HEK293T (cell line): ENCODE data around the gene PITPNM3.
"Not testable (repeated sequence)": the region's sequence is repeated elsewhere in the genome, so short reads cannot be mapped to it uniquely, and the experiment has no call there.

Experiments used
- CTCF ChIA-PET: fragments of 350-600 bp; formaldehyde crosslinking; extraction: SDS; loops from one replicate; lab custom pipeline; 2021; ENCODE audit warnings: antibody characterized with exemption, inconsistent platforms; lab: Yijun Ruan, JAX
- POLR2A ChIA-PET: fragments of 350-600 bp; formaldehyde crosslinking; extraction: SDS; loops from one replicate; lab custom pipeline; 2020; ENCODE audit warnings: antibody characterized with exemption, inconsistent platforms; lab: Yijun Ruan, JAX
- DNase-seq: peaks from one replicate; pipeline ENCODE4 v3.0.0; 2012; ENCODE audit warnings: mixed read lengths; ENCODE audit errors: extremely low spot score
- ARNT ChIP-seq: fragments of 450-650 bp; IDR thresholded peaks from 2 replicates; pipeline ENCODE4 v1.6.1; 2017; ENCODE audit warnings: mild to moderate bottlenecking
- BHLHE40 ChIP-seq: fragments of 450-650 bp; IDR thresholded peaks from 2 replicates; pipeline ENCODE4 v1.6.1; 2016; ENCODE audit warnings: mild to moderate bottlenecking, moderate library complexity, borderline replicate concordance
- CTBP1 ChIP-seq: fragments of 450-650 bp; IDR thresholded peaks from 2 replicates; pipeline ENCODE4 v1.6.1; 2016; ENCODE audit warnings: borderline replicate concordance
- ELF4 ChIP-seq: fragments of 450-650 bp; IDR thresholded peaks from 2 replicates; pipeline ENCODE4 v1.6.1; 2017; ENCODE audit warnings: antibody characterized with exemption
- FOXA1 ChIP-seq: fragments of 450-650 bp; IDR thresholded peaks from 2 replicates; pipeline ENCODE4 v1.6.1; 2016; ENCODE audit warnings: mild to moderate bottlenecking
- FOXK2 ChIP-seq: fragments of 450-650 bp; IDR thresholded peaks from 2 replicates; pipeline ENCODE4 v1.6.1; 2016; ENCODE audit warnings: mild to moderate bottlenecking
- FOXM1 ChIP-seq: fragments of 450-650 bp; IDR thresholded peaks from 2 replicates; pipeline ENCODE4 v1.6.1; 2017; ENCODE audit warnings: mild to moderate bottlenecking, borderline replicate concordance
- HDGF ChIP-seq: fragments of 450-650 bp; IDR thresholded peaks from 2 replicates; pipeline ENCODE4 v1.6.1; 2017; ENCODE audit warnings: antibody characterized with exemption, borderline replicate concordance
- L3MBTL2 ChIP-seq: fragments of 450-650 bp; conservative IDR thresholded peaks from 2 replicates; pipeline ENCODE4 v1.6.1; 2016; ENCODE audit warnings: mild to moderate bottlenecking
- LEF1 ChIP-seq: fragments of 450-650 bp; IDR thresholded peaks from 2 replicates; pipeline ENCODE4 v1.6.1; 2017; ENCODE audit warnings: mild to moderate bottlenecking, borderline replicate concordance
- NFRKB ChIP-seq: fragments of 450-650 bp; IDR thresholded peaks from 2 replicates; pipeline ENCODE4 v1.6.1; 2016; ENCODE audit warnings: mild to moderate bottlenecking, moderate library complexity
- SP1 ChIP-seq: fragments of 450-650 bp; IDR thresholded peaks from 2 replicates; pipeline ENCODE4 v1.6.1; 2017
- SUZ12 ChIP-seq: fragments of 450-650 bp; IDR thresholded peaks from 2 replicates; pipeline ENCODE4 v1.6.1; 2016; ENCODE audit warnings: mild to moderate bottlenecking
- TARDBP ChIP-seq: fragments of 450-650 bp; IDR thresholded peaks from 2 replicates; pipeline ENCODE4 v1.6.1; 2016
- ZNF384 ChIP-seq: fragments of 450-650 bp; IDR thresholded peaks from 2 replicates; pipeline ENCODE4 v1.6.1; 2016
- TF ChIP-seq, protein P1 (sequence below): fragments of 450-650 bp; IDR thresholded peaks from 2 replicates; pipeline ENCODE4 v1.6.1; 2016

PITPNM3 gene

DNA sequence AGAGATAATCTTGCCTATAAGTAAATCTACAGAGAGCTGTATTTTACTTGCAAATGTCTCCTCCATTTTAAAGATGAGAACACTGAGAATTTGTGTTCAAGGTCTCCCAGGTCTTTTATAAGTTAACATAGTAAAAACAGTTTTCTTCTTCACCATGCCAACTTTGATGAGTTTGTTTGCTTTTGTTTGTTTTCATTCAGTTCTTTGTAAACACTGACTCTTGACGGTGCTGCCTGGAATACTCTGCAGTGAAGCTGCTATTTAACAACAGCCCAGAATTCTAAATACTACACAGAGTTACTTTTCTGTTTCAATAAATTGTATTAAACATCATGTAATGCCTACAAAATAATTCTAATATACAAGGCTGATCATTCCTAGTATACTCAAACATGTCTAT lies 41.4 kb upstream of the PITPNM3 start:
- TF ChIP-seq CTBP1 (no peak), FOXM1 (no peak), FOXA1 (no peak), FOXK2 (no peak)
- ChIA-PET POLR2A (no interaction called here), CTCF (no interaction called here)
- DNase-seq, result no peak

- TF ChIP-seq CTBP1 (no peak), FOXA1 (no peak), ELF4 (no peak), HDGF (no peak), ARNT (no peak), ZNF384 (no peak), SUZ12 (no peak), LEF1 (no peak), SP1 (no peak), BHLHE40 (no peak), L3MBTL2 (no peak), FOXM1 (no peak), TARDBP (no peak), NFRKB (no peak), FOXK2 (no peak)
- TF ChIP-seq, protein P1, sequence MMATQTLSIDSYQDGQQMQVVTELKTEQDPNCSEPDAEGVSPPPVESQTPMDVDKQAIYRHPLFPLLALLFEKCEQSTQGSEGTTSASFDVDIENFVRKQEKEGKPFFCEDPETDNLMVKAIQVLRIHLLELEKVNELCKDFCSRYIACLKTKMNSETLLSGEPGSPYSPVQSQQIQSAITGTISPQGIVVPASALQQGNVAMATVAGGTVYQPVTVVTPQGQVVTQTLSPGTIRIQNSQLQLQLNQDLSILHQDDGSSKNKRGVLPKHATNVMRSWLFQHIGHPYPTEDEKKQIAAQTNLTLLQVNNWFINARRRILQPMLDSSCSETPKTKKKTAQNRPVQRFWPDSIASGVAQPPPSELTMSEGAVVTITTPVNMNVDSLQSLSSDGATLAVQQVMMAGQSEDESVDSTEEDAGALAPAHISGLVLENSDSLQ, result no peak
- DNase-seq, result no peak
- CTCF ChIA-PET, result no interaction called here
- POLR2A ChIA-PET, result no interaction called here
Observed at GRCh38 chr17:6596941-6597340, 40.6 kb upstream of the PITPNM3 start.

DNA sequence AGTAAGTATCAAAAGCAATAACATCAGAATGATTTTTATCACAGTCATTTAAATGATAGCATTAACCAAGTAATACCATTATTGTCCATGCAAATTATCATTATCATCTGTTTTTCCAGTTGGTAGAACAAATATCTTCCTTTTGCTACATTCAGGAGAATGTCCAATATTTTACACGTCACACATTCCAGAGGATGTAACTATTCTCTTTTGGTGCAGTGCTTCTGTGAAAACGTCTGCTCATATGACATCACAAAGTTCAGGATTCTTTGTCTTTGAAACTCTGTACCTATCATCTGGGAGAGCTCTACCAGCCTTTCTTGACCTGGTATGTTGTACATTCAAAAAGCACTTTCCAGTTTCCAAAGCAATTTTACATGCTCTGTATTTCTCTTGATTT lies 40.2 kb upstream of the PITPNM3 start:
- DNase-seq, result no peak
- POLR2A ChIA-PET, result no interaction called here
- CTCF ChIA-PET, result no interaction called here
- TF ChIP-seq ARNT, result no peak
- TF ChIP-seq SP1, result no peak
- no peak for TF ChIP-seq FOXA1
- TF ChIP-seq NFRKB, result no peak
- TF ChIP-seq BHLHE40, result no peak
- TF ChIP-seq, protein P1, result no peak
- no peak for TF ChIP-seq LEF1
- no peak for TF ChIP-seq CTBP1
- no peak for TF ChIP-seq SUZ12
- TF ChIP-seq TARDBP, result no peak
- TF ChIP-seq FOXM1, result no peak
- no peak for TF ChIP-seq L3MBTL2
- TF ChIP-seq ELF4, result no peak
- TF ChIP-seq ZNF384, result no peak
- no peak for TF ChIP-seq HDGF
- no peak for TF ChIP-seq FOXK2

DNA sequence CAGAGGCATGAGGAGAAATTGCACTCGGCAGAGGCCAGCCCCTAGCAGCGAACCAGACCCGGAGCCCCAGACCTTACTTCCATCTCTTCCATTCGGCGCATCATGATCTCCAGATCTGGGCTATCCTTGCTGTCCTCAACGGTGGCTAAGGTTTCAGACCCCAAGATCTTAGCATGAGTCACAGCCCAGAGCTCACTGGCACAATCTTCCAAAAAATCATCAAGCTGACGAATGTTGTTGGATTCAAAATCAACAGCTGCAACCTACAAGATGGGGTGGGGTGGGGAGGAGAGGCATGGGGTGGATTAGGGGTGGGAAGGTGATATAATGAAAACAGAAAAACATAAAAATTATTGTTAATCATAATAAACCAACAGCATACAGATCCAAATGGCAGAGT lies 39.7 kb upstream of the PITPNM3 start:
- TF ChIP-seq ELF4, result no peak
- TF ChIP-seq ZNF384, result no peak
- TF ChIP-seq, protein P1, result no peak
- TF ChIP-seq NFRKB, result no peak
- TF ChIP-seq SUZ12, result no peak
- no peak for TF ChIP-seq LEF1
- ChIA-PET CTCF (no interaction called here), POLR2A (no interaction called here)
- DNase-seq, result no peak

DNA sequence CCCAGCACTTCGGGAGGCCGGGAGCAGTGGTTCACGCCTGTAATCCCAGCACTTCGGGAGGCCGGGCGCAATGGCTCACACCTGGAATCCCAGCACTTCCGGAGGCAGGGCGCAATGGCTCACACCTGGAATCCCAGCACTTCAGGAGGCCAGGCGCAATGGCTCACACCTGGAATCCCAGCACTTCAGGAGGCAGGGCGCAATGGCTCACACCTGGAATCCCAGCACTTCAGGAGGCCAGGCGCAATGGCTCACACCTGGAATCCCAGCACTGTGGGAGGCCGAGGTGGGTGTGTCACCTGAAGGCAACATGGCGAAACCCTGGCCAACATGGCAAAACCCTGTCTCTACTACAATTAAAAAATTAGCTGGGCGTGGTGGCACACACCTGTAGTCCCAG lies 37.0 kb upstream of the PITPNM3 start:
- POLR2A ChIA-PET, DNase-seq, CTCF ChIA-PET: not testable (repeated sequence)

GRCh38 chr17:6592173-6592572 lies 35.8 kb upstream of the PITPNM3 start:
- no peak for DNase-seq
- ChIA-PET CTCF (no interaction called here), POLR2A (no interaction called here)
- TF ChIP-seq ZNF384 (no peak), SP1 (no peak), LEF1 (no peak), L3MBTL2 (no peak), FOXK2 (no peak), BHLHE40 (no peak), FOXM1 (no peak), HDGF (no peak), SUZ12 (no peak), CTBP1 (no peak), TARDBP (no peak)
- TF ChIP-seq, protein P1, result no peak

DNA sequence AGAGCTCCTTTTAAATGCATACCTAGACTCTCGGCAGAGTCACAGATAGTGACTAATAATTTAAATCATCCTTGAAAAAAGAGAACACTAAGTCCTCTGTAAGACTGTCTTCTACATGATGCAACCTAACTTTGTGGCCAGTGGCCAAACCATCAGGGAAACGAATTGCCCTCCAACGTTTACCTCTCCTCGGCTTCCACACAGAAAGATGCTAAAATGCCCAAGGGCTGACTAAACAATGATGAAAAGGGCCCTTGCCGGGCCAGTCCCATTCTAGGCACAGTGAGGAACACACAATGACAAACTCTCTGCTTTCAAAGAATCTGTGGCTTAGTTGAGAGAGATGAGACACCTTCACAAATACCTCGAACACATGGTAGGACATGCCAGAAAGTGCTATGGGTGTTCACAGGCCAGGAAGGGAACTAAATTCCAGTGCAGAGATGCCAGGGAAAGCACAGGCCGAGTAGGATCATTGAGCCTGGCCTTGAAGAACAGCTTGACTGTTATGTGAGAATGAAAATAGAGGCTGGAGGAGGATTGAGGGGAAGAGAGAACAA lies 35.3 kb upstream of the PITPNM3 start:
- POLR2A ChIA-PET, result no interaction called here
- DNase-seq, result no peak
- no peak for TF ChIP-seq FOXK2
- TF ChIP-seq HDGF, result no peak
- no peak for TF ChIP-seq LEF1
- no peak for TF ChIP-seq BHLHE40
- TF ChIP-seq L3MBTL2, result no peak
- TF ChIP-seq NFRKB, result no peak
- TF ChIP-seq, protein P1, result no peak
- TF ChIP-seq TARDBP, result no peak
- no peak for TF ChIP-seq CTBP1
- TF ChIP-seq FOXA1, result no peak
- no peak for TF ChIP-seq SP1
- no peak for TF ChIP-seq SUZ12
- TF ChIP-seq ZNF384, result no peak
- no peak for TF ChIP-seq ELF4
- TF ChIP-seq ARNT, result no peak
- CTCF ChIA-PET, result no interaction called here
